Endometrial microvascular endothelial cells (primary cell): ENCODE data around the gene MGAT4C. TPM values are rescaled to one million over a fixed set of nuclear protein-coding genes. Genes with fewer than 3 reads are reported as not detected.
"Not testable (repeated sequence)": the region's sequence is repeated elsewhere in the genome, so short reads cannot be mapped to it uniquely, and the experiment has no call there.

ENCODE experiments used
- in situ Hi-C: cut with HindIII; loops from 2 replicates; pipeline ENCODE4 v1.10.0; 2017; ENCODE audit warnings: low sequenced_read_pairs, low pct_unique_long_range_greater_than_20kb; ENCODE audit errors: inconsistent ontology term
- total RNA-seq: library from RNA; depleted of rRNA; stranded (reverse); fragments of >200 nt; gene quantifications from one replicate; pipeline ENCODE4 v1.2.3, GENCODE V29; 2015; ENCODE audit errors: inconsistent ontology term

MGAT4C gene
- total RNA-seq: not detected

DNA sequence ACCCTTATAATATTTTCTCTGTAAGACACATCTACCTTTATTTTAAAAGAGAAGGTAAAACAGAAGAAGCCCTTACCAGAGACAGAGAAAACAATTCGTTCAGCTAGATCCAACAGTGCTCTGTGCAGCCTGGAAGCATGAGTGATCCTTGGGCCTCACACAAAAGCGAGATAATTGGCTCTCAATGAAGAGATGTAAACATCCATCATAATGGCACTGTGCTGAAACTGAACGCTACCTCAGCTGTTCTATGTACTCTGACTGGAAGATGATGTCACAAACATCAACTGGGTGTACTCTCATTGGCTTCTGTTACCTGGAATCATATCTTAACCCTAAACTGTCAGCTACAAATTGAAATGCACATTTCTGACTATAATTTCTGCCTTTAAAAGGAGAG lies at the start of gene MGAT4C:
TSS of gene MGAT4C (minus strand) at position 229 of the 400 bp plus-strand sequence.
- in situ Hi-C loops: no loop called here

- in situ Hi-C loops: not testable (repeated sequence)
Observed at GRCh38 chr12:86296396-86296795, 40.2 kb upstream of the MGAT4C start.

DNA sequence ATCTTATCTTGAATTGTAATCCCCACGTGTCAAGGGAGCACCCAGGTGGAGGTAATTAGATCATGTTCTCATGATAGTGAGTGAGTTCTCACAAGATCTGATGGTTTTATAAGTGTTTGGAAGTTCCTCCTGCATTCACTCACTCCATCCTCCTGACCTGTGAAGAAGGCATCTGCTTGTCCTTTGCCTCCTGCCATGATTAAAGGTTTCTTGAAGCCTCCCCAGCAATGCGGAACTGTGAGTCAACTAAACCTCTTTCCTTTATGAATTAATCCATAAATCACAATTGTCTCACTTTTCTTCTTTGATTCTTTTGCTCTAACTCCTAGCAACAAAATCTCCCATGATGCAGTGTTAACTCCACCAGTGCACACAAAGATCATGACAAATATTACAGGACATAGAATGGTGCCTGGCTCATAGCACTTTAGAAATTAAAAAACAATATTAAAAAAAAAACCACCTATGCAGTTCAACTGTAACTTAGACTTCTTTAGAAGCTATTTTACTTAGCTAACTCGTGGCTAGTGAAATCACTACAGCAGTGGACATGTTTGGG lies 37.6 kb upstream of the MGAT4C start:
- in situ Hi-C loops: no loop called here

DNA sequence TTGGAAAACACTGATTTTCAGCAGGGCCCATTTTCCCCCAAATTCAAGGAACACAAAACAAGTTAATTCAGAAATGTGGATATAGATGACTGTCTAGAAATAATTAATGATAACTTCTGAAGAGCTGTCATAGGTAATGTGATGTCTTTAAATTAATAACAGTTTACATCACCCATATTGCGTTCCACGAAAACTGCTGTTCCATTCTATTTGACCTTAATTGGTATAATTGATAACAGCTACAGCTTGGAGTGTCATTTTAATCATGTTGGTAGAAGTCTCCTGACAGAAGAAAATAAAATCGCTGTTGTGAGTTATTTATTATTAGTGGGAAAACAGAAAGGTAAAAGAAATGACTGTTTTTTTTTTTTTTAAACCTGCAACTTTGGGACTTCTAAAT lies 36.3 kb upstream of the MGAT4C start:
- in situ Hi-C loops: no loop called here

DNA sequence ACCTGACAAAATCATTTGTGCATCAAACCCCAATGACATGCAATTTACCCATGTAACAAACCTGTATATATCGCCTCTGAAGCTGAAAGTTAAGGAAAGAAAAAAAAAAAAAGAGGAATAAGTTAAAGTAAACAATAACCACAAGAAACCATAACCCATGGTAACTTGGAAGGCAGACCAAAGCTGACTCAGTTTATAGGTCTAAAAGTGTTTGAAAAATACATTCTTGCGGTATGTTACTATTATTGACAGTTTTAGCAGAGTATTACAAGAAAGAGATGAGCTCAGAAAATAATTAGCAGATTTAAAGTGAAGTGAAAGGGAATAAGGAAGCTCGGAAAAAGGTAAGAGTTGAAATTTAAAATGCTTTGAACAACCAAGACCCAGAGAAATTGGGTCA lies 34.4 kb upstream of the MGAT4C start:
- in situ Hi-C loops: no loop called here

DNA sequence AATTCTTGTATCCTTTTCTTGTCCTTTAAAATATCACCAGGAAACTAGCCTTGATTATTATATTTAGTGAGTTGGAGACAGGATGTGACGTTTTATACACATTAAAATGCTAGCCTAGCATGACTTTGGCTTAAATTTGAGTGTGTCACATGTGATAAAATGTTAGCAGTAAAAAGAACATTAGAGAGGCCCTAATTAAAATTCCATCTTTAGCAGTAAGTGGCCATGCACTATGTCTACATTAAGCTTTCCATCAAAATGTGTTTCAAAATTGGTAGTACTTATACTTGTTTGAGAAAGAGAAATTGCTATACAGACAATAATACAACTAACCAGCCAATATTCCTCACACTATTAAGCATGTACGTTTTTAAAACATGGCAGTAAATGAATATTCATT lies 29.9 kb upstream of the MGAT4C start:
- in situ Hi-C loops: no loop called here

GRCh38 chr12:86283620-86284019 lies 27.4 kb upstream of the MGAT4C start:
- in situ Hi-C loops: no loop called here

DNA sequence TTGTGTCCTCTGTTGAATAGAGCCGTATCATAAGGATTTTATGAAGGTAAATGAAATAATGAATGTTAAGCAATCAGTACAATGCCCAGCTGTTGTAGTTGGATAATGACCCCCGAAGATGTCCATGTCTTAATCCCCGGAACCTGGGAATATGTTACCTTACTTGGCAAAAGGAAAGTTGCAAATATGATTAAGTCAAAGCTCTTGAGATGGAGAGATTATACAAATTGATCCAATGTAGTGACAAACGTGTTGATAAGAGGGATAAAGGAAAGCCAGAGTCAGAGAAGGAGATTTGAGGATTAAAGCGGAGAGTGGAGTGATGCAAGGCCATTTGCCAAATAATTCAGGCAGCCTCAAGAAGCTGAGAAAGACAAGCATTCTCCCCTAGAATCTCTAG lies 19.2 kb upstream of the MGAT4C start:
- in situ Hi-C loops: no loop called here

DNA sequence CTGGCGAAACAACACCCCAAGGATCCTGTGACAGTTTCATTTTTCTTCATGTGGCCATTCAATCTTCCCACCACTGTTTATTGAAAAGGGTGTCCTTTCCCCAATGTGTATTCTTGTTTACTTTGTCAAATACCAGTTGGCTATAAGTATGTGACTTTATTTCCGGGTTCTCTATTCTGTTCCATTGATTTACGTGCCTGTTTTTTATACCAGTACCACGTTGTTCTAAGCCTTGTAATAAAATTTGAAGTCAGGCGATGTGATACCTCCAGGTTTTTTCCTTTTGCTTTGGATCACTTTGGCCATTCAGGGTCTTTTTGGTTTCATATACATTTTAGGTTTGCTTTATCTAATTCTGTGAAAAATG lies 9.1 kb upstream of the MGAT4C start:
- in situ Hi-C loops: no loop called here

GRCh38 chr12:86264451-86265328 lies 8.5 kb upstream of the MGAT4C start:
- in situ Hi-C loops: no loop called here

GRCh38 chr12:86261578-86261977 lies 5.4 kb upstream of the MGAT4C start:
- in situ Hi-C loops: no loop called here

DNA sequence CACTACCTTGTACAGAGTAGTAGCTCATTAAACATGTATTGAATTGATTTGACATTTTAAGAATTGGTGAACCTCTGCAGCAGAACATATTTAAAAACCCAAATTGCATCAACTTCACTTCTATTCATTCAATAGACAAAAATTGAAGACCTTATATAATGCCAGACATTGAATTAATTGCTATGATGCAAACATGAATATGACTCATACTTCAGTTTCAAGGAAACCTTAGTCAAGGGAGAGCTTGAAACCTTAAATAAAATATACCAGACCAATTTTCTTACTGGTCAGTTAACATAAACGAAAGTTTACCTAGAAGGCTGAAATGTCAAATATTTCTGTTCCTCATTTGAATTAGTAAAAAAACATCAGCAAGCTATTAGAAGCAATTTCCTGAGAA lies 5.0 kb upstream of the MGAT4C start:
- in situ Hi-C loops: no loop called here

- in situ Hi-C loops: no loop called here
Observed at GRCh38 chr12:86260183-86260582, 4.0 kb upstream of the MGAT4C start.

DNA sequence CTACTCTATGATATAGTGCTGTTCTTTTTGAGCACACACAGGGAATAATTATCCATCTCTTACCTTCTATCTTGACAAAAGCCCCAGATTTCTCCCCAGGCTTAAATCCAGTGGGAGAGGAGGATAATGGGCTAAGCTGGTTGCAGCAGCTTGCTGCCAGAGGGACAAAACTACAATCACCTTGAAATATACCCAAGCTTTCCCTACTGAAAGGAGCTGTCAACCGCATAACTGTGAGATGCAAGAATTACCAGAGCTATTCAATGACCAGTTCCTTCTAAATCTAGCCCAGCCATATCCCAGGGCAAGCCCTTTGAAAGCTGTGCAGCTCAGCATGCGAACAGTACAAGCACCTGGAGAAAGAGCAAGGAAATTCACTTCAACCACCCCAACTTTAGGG lies 943 bp upstream of the MGAT4C start:
- in situ Hi-C loops: no loop called here

- in situ Hi-C loops: no loop called here
Observed at GRCh38 chr12:86254399-86255107, 1.6 kb downstream of the MGAT4C start.

- in situ Hi-C loops: no loop called here
Observed at GRCh38 chr12:86249851-86250250, 6.3 kb downstream of the MGAT4C start.

GRCh38 chr12:86249276-86249675 lies 6.9 kb downstream of the MGAT4C start:
- in situ Hi-C loops: no loop called here

- in situ Hi-C loops: no loop called here
Observed at GRCh38 chr12:86247871-86248270, 8.3 kb downstream of the MGAT4C start.

GRCh38 chr12:86241600-86241999 lies 14.6 kb downstream of the MGAT4C start:
- in situ Hi-C loops: no loop called here

- in situ Hi-C loops: no loop called here
Observed at GRCh38 chr12:86234316-86234855, 21.8 kb downstream of the MGAT4C start.
